ENCODE data around the gene SMARCC2.

DNA sequence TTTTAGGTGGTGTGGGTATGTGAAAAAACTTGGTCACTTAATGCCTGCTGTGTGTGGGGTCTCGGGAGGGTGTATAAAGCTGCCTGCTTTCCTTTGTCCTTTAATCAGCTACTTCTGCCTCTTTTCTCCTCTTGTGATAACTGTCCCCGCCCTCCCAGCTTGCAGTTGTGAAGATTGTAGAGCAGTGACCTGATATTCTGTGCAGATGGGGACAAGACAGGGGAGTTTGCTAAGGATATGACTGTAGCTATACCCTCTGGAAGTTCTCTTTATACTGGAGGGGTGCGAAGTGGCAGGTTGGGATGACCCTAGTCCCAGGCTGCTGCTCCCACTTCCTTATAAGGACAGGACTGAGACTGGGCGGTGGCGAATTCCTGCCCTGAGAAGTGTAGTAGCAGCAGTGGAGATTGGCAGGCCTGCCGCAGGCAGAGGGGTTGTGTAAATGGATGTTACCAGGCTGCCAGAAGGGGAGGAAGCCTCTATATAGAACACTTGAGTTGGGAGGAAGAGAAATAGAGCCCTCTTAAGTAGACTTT lies 30.3 kb downstream of the SMARCC2 start:
- TF ChIP-seq CTCF (conservative IDR thresholded peaks at IDR 0.05 in 1 of 2, IDR thresholded peaks at IDR 0.05 in 1 of 2; ENCODE audit: extremely low read depth in 1 of 2, insufficient read depth in 1 of 2, low read depth in 1 of 2, low read length in 2 of 2) = no peak
- no peak for TF ChIP-seq EZH2 (IDR thresholded peaks at IDR 0.05; ENCODE audit: borderline replicate concordance, low read length)
